Retinal pigment epithelial cell (primary cell): ENCODE measurements around the gene FAM200B.

Experiments
- DNase-seq: peaks from one replicate; pipeline ENCODE4 v3.0.0-alpha.2; 2010; ENCODE audit warnings: low read depth
- H3K4me3 ChIP-seq: 2 replicates; pipeline ENCODE4 v1.5.1; 2011; ENCODE audit warnings: mild to moderate bottlenecking, low read length, control low read depth, moderate library complexity
- CTCF ChIP-seq: conservative IDR thresholded peaks from 2 replicates; pipeline ENCODE4 v1.5.1; 2011; ENCODE audit warnings: low read depth, low read length, control low read depth, inconsistent platforms

Gene FAM200B

GRCh38 chr4:15675356-15675755 lies 6.3 kb upstream of the FAM200B start:
- no peak overlapping the region for H3K4me3 ChIP-seq
- no peak for DNase-seq
- TF ChIP-seq CTCF = no peak

DNA sequence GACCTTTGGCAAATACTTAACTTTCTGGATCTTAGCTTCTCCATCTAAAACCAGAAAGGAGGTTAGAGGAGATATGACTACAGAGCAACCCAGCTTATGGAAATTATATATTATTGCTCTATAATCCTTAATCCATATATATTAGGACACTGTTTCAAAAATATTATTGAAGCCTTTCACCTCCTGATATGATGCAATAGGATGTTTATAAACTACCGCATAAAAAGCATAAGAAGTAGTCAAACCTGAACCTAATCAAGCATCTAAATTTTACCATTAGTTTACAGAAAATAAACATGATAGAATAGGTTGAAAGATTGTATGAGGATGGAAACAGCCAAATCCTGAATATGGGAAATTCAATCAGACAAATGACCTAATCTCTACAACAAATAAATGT lies 5.6 kb upstream of the FAM200B start:
- DNase-seq = no peak
- no peak for TF ChIP-seq CTCF
- H3K4me3 ChIP-seq = no peak overlapping the region

GRCh38 chr4:15676899-15677298 lies 4.7 kb upstream of the FAM200B start:
- no peak overlapping the region for H3K4me3 ChIP-seq
- TF ChIP-seq CTCF = no peak
- DNase-seq = no peak

GRCh38 chr4:15677507-15677988 lies 4.1 kb upstream of the FAM200B start:
- H3K4me3 ChIP-seq = no peak overlapping the region
- no peak for TF ChIP-seq CTCF
- no peak for DNase-seq

DNA sequence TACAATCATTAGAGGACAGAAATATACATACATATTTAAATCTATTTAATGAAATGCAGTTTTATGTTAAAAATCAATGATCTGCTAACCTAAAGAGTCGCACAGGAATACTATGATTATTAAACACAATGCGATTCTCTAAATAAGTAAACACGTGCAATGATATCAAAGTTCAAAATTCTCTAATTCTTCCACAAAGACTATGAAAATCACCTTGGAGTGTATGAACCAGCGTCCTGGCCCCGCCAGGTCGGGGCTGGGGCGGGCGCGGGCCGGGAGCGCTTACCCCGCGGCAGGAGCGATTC lies 608 bp upstream of the FAM200B start:
- peak overlapping the region; percentile 90 for H3K4me3 ChIP-seq
- TF ChIP-seq CTCF = no peak
- DNase-seq = no peak

DNA sequence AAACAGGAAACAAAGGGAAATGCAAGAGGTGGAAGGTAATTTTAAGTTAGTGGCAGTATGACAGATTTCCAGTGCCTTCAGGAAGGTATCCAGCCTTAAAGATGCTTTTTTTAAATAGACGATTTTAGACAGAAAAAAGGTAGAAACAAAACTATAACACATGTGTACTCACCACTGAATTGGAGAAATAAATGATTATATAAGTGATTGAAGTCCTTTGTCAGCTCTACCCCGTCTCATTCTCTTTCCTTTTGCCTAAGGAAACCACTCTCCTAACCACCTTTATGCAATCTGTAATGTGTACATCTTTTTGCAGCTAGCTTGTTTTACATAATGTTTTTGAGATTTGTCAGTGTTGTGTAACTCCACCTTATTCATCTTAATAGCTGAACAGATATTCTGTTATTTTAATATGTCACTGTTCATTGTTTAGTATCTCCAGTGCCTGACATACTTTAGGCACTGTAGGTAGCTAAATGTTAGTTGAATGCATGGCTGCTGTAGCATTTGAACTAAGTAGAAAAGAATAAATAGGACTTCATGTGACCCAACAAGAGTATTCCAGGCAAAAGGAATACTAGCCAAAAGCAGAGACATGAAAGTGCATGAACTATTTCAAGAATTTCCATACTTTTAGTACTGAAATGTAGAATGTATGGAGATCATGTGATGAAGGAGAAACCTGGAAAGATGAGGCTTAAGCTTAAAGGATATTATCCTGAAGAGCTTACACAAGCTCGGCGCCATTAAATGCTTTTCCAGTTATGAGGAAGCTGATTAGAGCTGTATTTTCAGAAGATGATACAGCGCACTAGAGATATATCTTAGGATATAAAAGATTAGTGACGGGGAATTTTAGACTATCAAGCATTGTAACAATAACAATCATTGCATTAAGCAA lies 865 bp downstream of the FAM200B start:
- DNase-seq = no peak
- peak overlapping the region; percentile 90 for H3K4me3 ChIP-seq
- no peak for TF ChIP-seq CTCF

DNA sequence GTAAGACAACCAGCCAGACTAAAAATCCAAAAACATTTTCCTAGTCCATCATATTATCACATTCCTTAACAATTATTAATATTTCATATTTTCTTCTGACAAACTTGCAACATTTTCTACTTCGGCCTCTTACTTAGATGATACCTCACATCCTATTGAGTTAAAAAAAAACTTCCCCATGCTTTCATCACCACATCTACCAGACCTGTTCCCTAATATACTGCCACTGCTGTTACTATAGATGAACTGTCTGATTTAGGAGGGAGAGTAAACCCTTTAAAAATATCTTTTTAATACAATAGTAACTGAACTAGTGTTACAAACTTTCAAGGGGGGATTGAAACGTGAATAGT lies 1.5 kb downstream of the FAM200B start:
- DNase-seq = no peak
- H3K4me3 ChIP-seq = peak overlapping the region; percentile 90
- TF ChIP-seq CTCF = no peak
